AG09319 (cell line): Measurements from ENCODE around the gene OR6X1.

ENCODE experiments used
- DNase-seq: peaks from one replicate; pipeline ENCODE4 v3.0.0-alpha.2; 2010; ENCODE audit warnings: low read depth; ENCODE audit errors: extremely low read depth
- TF ChIP-seq, protein P1 (sequence below): IDR thresholded peaks from 2 replicates; pipeline ENCODE4 v1.5.1; 2011; ENCODE audit warnings: low read depth, mild to moderate bottlenecking, inconsistent platforms, low read length, moderate library complexity

Gene OR6X1

GRCh38 chr11:123754101-123754568, at the start of gene OR6X1:
Gene OR6X1, minus strand, starts transcription at chr11:123754518. Its CDS starts 0 bp downstream, at chr11:123754518.
- TF ChIP-seq, protein P1, sequence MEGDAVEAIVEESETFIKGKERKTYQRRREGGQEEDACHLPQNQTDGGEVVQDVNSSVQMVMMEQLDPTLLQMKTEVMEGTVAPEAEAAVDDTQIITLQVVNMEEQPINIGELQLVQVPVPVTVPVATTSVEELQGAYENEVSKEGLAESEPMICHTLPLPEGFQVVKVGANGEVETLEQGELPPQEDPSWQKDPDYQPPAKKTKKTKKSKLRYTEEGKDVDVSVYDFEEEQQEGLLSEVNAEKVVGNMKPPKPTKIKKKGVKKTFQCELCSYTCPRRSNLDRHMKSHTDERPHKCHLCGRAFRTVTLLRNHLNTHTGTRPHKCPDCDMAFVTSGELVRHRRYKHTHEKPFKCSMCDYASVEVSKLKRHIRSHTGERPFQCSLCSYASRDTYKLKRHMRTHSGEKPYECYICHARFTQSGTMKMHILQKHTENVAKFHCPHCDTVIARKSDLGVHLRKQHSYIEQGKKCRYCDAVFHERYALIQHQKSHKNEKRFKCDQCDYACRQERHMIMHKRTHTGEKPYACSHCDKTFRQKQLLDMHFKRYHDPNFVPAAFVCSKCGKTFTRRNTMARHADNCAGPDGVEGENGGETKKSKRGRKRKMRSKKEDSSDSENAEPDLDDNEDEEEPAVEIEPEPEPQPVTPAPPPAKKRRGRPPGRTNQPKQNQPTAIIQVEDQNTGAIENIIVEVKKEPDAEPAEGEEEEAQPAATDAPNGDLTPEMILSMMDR, result no peak
- no peak for DNase-seq

- TF ChIP-seq, protein P1, result no peak
- no peak for DNase-seq
Observed at GRCh38 chr11:123801765-123802164, 47.4 kb upstream of the OR6X1 start.

GRCh38 chr11:123800036-123800435, 45.7 kb upstream of the OR6X1 start:
- TF ChIP-seq, protein P1, result no peak
- no peak for DNase-seq

- DNase-seq, result no peak
- TF ChIP-seq, protein P1, result no peak
Observed at GRCh38 chr11:123799438-123799837, 45.1 kb upstream of the OR6X1 start.

GRCh38 chr11:123798513-123799252, 44.4 kb upstream of the OR6X1 start:
- TF ChIP-seq, protein P1, result no peak
- no peak for DNase-seq

DNA sequence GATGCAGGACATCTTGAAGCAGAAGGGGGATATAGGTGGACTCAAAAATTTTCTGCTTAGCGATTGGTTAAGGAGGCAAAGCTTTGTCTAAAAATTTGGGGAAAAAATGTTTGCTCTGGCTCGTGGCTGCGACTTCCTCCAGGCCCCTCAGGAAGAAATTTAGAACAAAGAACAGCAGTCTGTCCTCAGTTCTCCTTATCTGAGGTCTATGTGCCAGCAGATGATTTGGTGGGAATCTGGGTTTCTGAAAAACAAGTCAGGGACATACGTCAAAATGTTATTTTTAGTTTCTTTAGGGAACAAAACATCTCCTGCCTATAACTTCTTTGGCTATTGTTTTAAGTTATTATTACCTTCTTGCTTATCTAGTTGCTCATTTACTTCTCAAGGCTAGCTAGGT, 43.8 kb upstream of the OR6X1 start:
- TF ChIP-seq, protein P1, result no peak

GRCh38 chr11:123797541-123797940, 43.2 kb upstream of the OR6X1 start:
- no peak for DNase-seq
- TF ChIP-seq, protein P1, result no peak

More for the DNA sequence above, 43.8 kb upstream of the OR6X1 start:
- DNase-seq, result no peak
